ENCODE data around the gene SPRED2. TPM values are rescaled to one million over a fixed set of nuclear protein-coding genes. Genes with fewer than 3 reads are reported as not detected.

Gene SPRED2
- total and polyA plus RNA-seq, 2 of the 8 experiments (the other 6 are each of a cell fraction or from before 2014, with no cell fraction given): 15.3 to 22.5 TPM

DNA sequence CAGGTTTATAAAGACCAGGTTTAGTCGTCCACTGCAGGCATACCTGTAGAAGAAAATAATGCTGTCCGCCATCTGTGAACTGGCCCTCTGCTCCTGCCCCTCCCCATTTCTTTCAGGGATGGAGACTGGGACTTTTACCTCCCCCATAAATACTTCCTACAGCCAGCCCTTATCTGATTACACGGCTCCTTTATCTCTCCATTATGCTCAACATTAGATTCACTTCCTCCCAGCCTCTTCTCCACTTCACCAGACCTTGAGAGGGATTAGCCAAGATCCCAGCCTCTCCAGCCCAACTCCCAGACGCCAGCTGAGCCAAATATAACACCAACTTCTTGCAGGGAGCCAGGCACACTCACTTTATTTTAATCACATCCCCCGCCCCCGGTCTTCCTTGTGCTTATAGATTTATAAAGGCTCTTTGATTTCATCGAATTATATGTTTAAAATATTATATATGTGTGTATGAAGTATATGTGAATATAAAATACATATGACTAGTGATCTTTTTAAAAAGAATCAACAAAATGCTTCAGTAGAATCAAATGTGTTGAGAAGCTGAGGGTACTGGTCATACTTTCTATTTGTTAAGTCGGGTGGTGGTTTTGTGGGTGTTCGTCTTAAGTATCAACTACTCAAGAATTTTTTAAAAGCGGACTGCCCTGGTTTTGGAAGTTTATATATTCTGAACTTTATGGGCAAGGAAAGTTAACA lies 81.0 kb downstream of the SPRED2 start:
- Histone ChIP-seq H4K8ac (ENCODE audit: extremely low read depth, insufficient read depth, low read length) (no peak overlapping the region), H3K18ac (ENCODE audit: extremely low read depth, low read length) (no peak overlapping the region), H2BK15ac (ENCODE audit: low read length) (no peak overlapping the region), H3K4me3 (ENCODE audit: extremely low read depth in 1 of 4, insufficient read depth in 2 of 4, low read depth in 3 of 4, low read length in 4 of 4) (no peak overlapping the region), H2BK120ac (replicated peaks; ENCODE audit: low read depth, low read length) (no peak overlapping the region), H3K79me1 (ENCODE audit: low read depth, low read length) (peaks cover 3% of the 10 kb centered on the region; the same call in 1 of the 2 replicates), H2BK20ac (ENCODE audit: low read length) (no peak overlapping the region), H3K14ac (ENCODE audit: insufficient read length) (no peak overlapping the region), H2BK12ac (ENCODE audit: low read depth, low read length) (no peak overlapping the region), H2AFZ (ENCODE audit: low read length) (no peak overlapping the region), H4K5ac (ENCODE audit: insufficient read length, low read depth, low read length) (no peak overlapping the region), H4K91ac (replicated peaks; ENCODE audit: insufficient read length, low read length) (no peak overlapping the region), H4K20me1 (replicated peaks in 1 of 2; ENCODE audit: control insufficient read depth in 1 of 2, insufficient read depth in 2 of 2, low read length in 2 of 2) (peaks cover 0 to 11% of the 10 kb centered on the region in 2 experiments), H3K79me2 (ENCODE audit: control insufficient read depth in 1 of 2, insufficient read depth in 2 of 2, low read length in 2 of 2) (0 out of 4 replicates have a peak, but pooled peaks cover 0 to 6% of the 10 kb centered on the region in 2 experiments), H3K27ac (ENCODE audit: low read depth, low read length) (no peak overlapping the region), H3K9ac (replicated peaks in 1 of 4; ENCODE audit: extremely low read depth in 1 of 4, low read depth in 3 of 4, low read length in 3 of 4) (no peak overlapping the region), H2BK5ac (ENCODE audit: low read depth, low read length) (no peak overlapping the region), H3K4ac (replicated peaks; ENCODE audit: insufficient read length, low read depth, low read length) (no peak overlapping the region), H3K56ac (replicated peaks; ENCODE audit: insufficient read length, low read depth, low read length) (no peak overlapping the region), H3K4me2 (ENCODE audit: insufficient read depth in 1 of 2, low read depth in 2 of 2, low read length in 2 of 2) (no peak overlapping the region), H3K27me3 (replicated peaks in 1 of 4; ENCODE audit: control insufficient read depth in 3 of 4, extremely low read depth in 1 of 4, insufficient read depth in 3 of 4, low read length in 3 of 4) (no peaks in the 10 kb centered on the region), H2AK5ac (ENCODE audit: low read depth, low read length) (no peak overlapping the region), H3K36me3 (ENCODE audit: control insufficient read depth in 2 of 4, insufficient read depth in 4 of 4, low read length in 3 of 4) (no peaks in the 10 kb centered on the region), H3K23me2 (ENCODE audit: low read depth, low read length) (no peaks in the 10 kb centered on the region; the same call in 1 of the 2 replicates), H3K9me3 (ENCODE audit: insufficient read depth in 2 of 2, low read depth in 1 of 2, low read length in 1 of 2) (no peaks in the 10 kb centered on the region), H3K4me1 (replicated peaks in 1 of 4; ENCODE audit: control insufficient read depth in 3 of 4, insufficient read depth in 4 of 4, low read length in 3 of 4) (peaks cover 4 to 16% (median 6%) of the 10 kb centered on the region in 4 experiments; a peak in 5 of 7 replicates), H3K23ac (ENCODE audit: insufficient read length) (no peak overlapping the region)
- POLR2A ChIA-PET (ENCODE audit: partially characterized antibody): no interaction called here
- CTCF ChIA-PET (ENCODE audit: partially characterized antibody): interaction anchor here (0.6 to 5.1 kb wide), 23 partner anchors 11 to 229 kb away, joined by 3 to 42 read pairs (median 4); partner anchors contain the start of gene ACTR2
- FAIRE-seq: no peak
- DNase-seq (ENCODE audit: low read depth in 1 of 2, low spot score in 2 of 2): no peak
- 88% methylated on average over 10 of the region's 10 CpGs; no CpG with 5 or more reads in 1 of the 2 experiments for WGBS, 2 experiments (ENCODE audit: extremely low coverage in 1 of 2, insufficient coverage in 1 of 2, insufficient read length in 1 of 2, insufficient replicate concordance in 2 of 2, low coverage in 1 of 2, low lambda C conversion rate in 2 of 2, missing lambda C conversion rate in 1 of 2)
- TF ChIP-seq SP2 (IDR thresholded peaks at IDR 0.05; ENCODE audit: low read length): no peak
- TF ChIP-seq TAF1 (IDR thresholded peaks at IDR 0.05; ENCODE audit: low read depth, low read length): no peak
- no peak for TF ChIP-seq ATF2 (IDR thresholded peaks at IDR 0.05; ENCODE audit: low read length)
- no peak for TF ChIP-seq POLR2A (IDR thresholded peaks at IDR 0.05; ENCODE audit: control extremely low read depth in 1 of 2, low read depth in 2 of 2, low read length in 2 of 2)
- TF ChIP-seq BRCA1 (IDR thresholded peaks at IDR 0.05; ENCODE audit: low read depth, low read length): no peak
- no peak for TF ChIP-seq GABPA (IDR thresholded peaks at IDR 0.05; ENCODE audit: borderline replicate concordance, insufficient read depth, low read length)
- TF ChIP-seq CBX5 (IDR thresholded peaks at IDR 0.05; ENCODE audit: low read depth, low read length): no peak
- no peak for TF ChIP-seq FOSL1 (IDR thresholded peaks at IDR 0.05; ENCODE audit: insufficient read depth, low read depth, low read length)

Measured in H1 (cell line).